Spleen (tissue), 7 donors: Measurements from ENCODE around the gene SMIM5.

Source experiments
- POLR2AphosphoS5 ChIP-seq, 3 donors: sonication (generic); formaldehyde crosslinking; IDR thresholded peaks; one replicate each; pipeline ENCODE4 v1.5.1; 2017; ENCODE audit warnings: antibody characterized with exemption in 3 of 3
- TF ChIP-seq, protein P1 (sequence below), 11 experiments: fragments of 200-600 bp in 7 of 11; fragments of 450-650 bp in 4 of 11; sonication (generic) in 4 of 11; IDR thresholded peaks in 8 of 11; conservative IDR thresholded peaks in 3 of 11; 1 replicate in 7 of 11; 2 replicates in 4 of 11; pipeline versions ENCODE4 v1.4.0 to v1.8.0; 2016 to 2021; ENCODE audit warnings: antibody characterized with exemption in 11 of 11, inconsistent platforms in 4 of 11, mild to moderate bottlenecking in 1 of 11
- donor health status: DM: no; HTN: no; CAD: no; lungs with moderate emphysema.
- donor health status: DM: no; HTN: no; CAD: no.
- donor health status: DM: no; HTN: no; CAD: no.

GRCh38 chr17:75645889-75646637 lies 12.8 kb downstream of the SMIM5 start:
- TF ChIP-seq, protein P1, sequence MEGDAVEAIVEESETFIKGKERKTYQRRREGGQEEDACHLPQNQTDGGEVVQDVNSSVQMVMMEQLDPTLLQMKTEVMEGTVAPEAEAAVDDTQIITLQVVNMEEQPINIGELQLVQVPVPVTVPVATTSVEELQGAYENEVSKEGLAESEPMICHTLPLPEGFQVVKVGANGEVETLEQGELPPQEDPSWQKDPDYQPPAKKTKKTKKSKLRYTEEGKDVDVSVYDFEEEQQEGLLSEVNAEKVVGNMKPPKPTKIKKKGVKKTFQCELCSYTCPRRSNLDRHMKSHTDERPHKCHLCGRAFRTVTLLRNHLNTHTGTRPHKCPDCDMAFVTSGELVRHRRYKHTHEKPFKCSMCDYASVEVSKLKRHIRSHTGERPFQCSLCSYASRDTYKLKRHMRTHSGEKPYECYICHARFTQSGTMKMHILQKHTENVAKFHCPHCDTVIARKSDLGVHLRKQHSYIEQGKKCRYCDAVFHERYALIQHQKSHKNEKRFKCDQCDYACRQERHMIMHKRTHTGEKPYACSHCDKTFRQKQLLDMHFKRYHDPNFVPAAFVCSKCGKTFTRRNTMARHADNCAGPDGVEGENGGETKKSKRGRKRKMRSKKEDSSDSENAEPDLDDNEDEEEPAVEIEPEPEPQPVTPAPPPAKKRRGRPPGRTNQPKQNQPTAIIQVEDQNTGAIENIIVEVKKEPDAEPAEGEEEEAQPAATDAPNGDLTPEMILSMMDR (IDR thresholded peaks at IDR 0.05 in 8 of 11, conservative IDR thresholded peaks at IDR 0.05 in 3 of 11): no peak
- TF ChIP-seq POLR2AphosphoS5 (IDR thresholded peaks at IDR 0.05): peak in 2 of 3 donors; percentile 61 to 64
